K562 (cell line): ENCODE data around the gene CCNQ. TPM values are rescaled to one million over a fixed set of nuclear protein-coding genes. Genes with fewer than 3 reads are reported as not detected.

Source experiments
- ATAC-seq: fragments of 200-7000 bp; cut with Tn5 transposase; 3 replicates; pipeline ENCODE4 v1.9.1; 2020; ENCODE audit warnings: moderate library complexity
- BruUV-seq: library from RNA; stranded (reverse); fragments of 400-500 nt; replicated peaks from 2 replicates; lab custom pipeline; 2021; lab: Mats Ljungman, UMichigan
- CTCF ChIA-PET: fragments of 300-600 bp; formaldehyde crosslinking; extraction: SDS; loops from one replicate; lab custom pipeline; 2021; ENCODE audit warnings: low intra/inter-chr PET ratio; lab: Yijun Ruan, JAX
- POLR2A ChIA-PET: fragments of 300-600, 350-650 bp; sonication (Branson Sonifier 250); formaldehyde crosslinking; extraction: SDS; loops from one replicate; lab custom pipeline; 2021; ENCODE audit warnings: antibody characterized with exemption, inconsistent platforms; lab: Yijun Ruan, JAX
- DNase-seq, 4 experiments: peaks; one replicate each; pipeline versions ENCODE4 v3.0.0 to v3.0.0-alpha.2; 2011 to 2018; ENCODE audit warnings: low spot score in 3 of 4, mixed read lengths in 3 of 4; ENCODE audit errors: extremely low read depth in 1 of 4
- FAIRE-seq: peaks from 2 replicates; lab custom pipeline; 2011; peaks lifted over from hg19 to GRCh38; lab: Jason Lieb, UNC
- H2AFZ ChIP-seq: 2 replicates; pipeline ENCODE4 v1.6.0; 2011; ENCODE audit warnings: low read depth, low read length, control low read depth, inconsistent platforms
- H3K27ac ChIP-seq: fragments of 200-600 bp; 3 replicates; pipeline ENCODE4 v1.8.0; 2011; ENCODE audit warnings: low read depth, mild to moderate bottlenecking, control low read depth, inconsistent platforms, low read length, moderate library complexity, mixed read lengths; ENCODE audit errors: extremely low read depth
- H3K27me3 ChIP-seq, 2 experiments: fragments of 300-600 bp in 1 of 2; 2 replicates in 1 of 2; 3 replicates in 1 of 2; pipeline versions ENCODE4 v1.6.0 to v1.8.0; 2011; ENCODE audit warnings: inconsistent platforms in 2 of 2, low read length in 2 of 2, mild to moderate bottlenecking in 1 of 2, mixed read lengths in 1 of 2, moderate library complexity in 1 of 2; ENCODE audit not compliant: control insufficient read depth in 2 of 2, insufficient read depth in 2 of 2
- H3K36me3 ChIP-seq: fragments of 300-600 bp; 3 replicates; pipeline ENCODE4 v1.8.0; 2011; ENCODE audit warnings: mild to moderate bottlenecking, low read length, inconsistent platforms; ENCODE audit not compliant: control insufficient read depth, insufficient read depth
- H3K4me1 ChIP-seq, 2 experiments: fragments of 200-600 bp in 1 of 2; replicated peaks in 1 of 2; 2 replicates in 1 of 2; 3 replicates in 1 of 2; pipeline versions ENCODE4 v1.5.1 to v1.8.0; 2011; ENCODE audit warnings: inconsistent platforms in 2 of 2, low read length in 2 of 2, mild to moderate bottlenecking in 1 of 2, mixed read lengths in 1 of 2, moderate library complexity in 1 of 2; ENCODE audit not compliant: control insufficient read depth in 2 of 2, insufficient read depth in 2 of 2
- H3K4me2 ChIP-seq: 2 replicates; pipeline ENCODE4 v1.6.1; 2011; ENCODE audit warnings: low read length, control low read depth, inconsistent platforms, mixed read lengths; ENCODE audit not compliant: insufficient read depth
- H3K4me3 ChIP-seq: fragments of 200-600 bp; sonication (generic), shearing (Covaris generic); 2 replicates; pipeline ENCODE4 v1.5.1; 2016; ENCODE audit warnings: control low read depth, inconsistent platforms
- H3K79me2 ChIP-seq: fragments of 200-600 bp; 3 replicates; pipeline ENCODE4 v1.8.0; 2011; ENCODE audit warnings: low read length, inconsistent platforms; ENCODE audit not compliant: control insufficient read depth, insufficient read depth
- H3K9ac ChIP-seq, 2 experiments: 2 replicates each; pipeline versions ENCODE4 v1.6.0 to v1.6.1; 2011; ENCODE audit warnings: low read depth in 2 of 2, low read length in 2 of 2, control low read depth in 1 of 2, inconsistent platforms in 1 of 2, mild to moderate bottlenecking in 1 of 2, mixed read lengths in 1 of 2; ENCODE audit not compliant: insufficient read depth in 1 of 2
- H3K9me1 ChIP-seq: one replicate; pipeline ENCODE4 v1.6.0; 2011; ENCODE audit warnings: inconsistent platforms, mild to moderate bottlenecking, low read length, moderate library complexity; ENCODE audit not compliant: control insufficient read depth, insufficient read depth
- H3K9me3 ChIP-seq: replicated peaks from 2 replicates; pipeline ENCODE4 v1.5.1; 2011; ENCODE audit warnings: low read depth, low read length, inconsistent platforms; ENCODE audit not compliant: control insufficient read depth, insufficient read depth
- H4K20me1 ChIP-seq: replicated peaks from 2 replicates; pipeline ENCODE4 v1.6.1; 2011; ENCODE audit warnings: low read length, inconsistent platforms, mixed read lengths; ENCODE audit not compliant: control insufficient read depth, insufficient read depth
- ATF1 ChIP-seq, 2 experiments: fragments of 450-650 bp in 1 of 2; IDR thresholded peaks; 2 replicates each; pipeline ENCODE4 v1.6.1; 2016; ENCODE audit warnings: missing compliant biosample characterization in 1 of 2, missing genetic modification characterization in 1 of 2
- HNRNPK ChIP-seq: fragments of 200-400 bp; formaldehyde crosslinking; IDR thresholded peaks from one replicate; pipeline ENCODE4 v1.6.1; 2018; ENCODE audit warnings: mild to moderate bottlenecking, low read depth, low read length; ENCODE audit not compliant: poor library complexity, severe bottlenecking
- MCM7 ChIP-seq, 2 experiments: fragments of 450-650 bp; IDR thresholded peaks; 2 replicates each; pipeline ENCODE4 v1.6.1; 2016 to 2018
- MIER1 ChIP-seq: fragments of 450-650 bp; IDR thresholded peaks from 2 replicates; pipeline ENCODE4 v1.6.1; 2016; ENCODE audit warnings: antibody characterized with exemption, mild to moderate bottlenecking, low read depth
- MXI1 ChIP-seq: IDR thresholded peaks from 2 replicates; pipeline ENCODE4 v1.6.1; 2011; ENCODE audit warnings: low read depth, mild to moderate bottlenecking, improper control_type of control experiment, low read length
- PCBP1 ChIP-seq: fragments of 200-400 bp; formaldehyde crosslinking; IDR thresholded peaks from 2 replicates; pipeline ENCODE4 v1.6.1; 2018; ENCODE audit warnings: mild to moderate bottlenecking, low read depth, low read length; ENCODE audit not compliant: poor library complexity, severe bottlenecking
- ZC3H4 ChIP-seq: sonication (generic); formaldehyde crosslinking; IDR thresholded peaks from 2 replicates; pipeline ENCODE4 v1.9.0; 2021; ENCODE audit warnings: missing genetic modification reagents, borderline replicate concordance
- ZKSCAN8 ChIP-seq: fragments of 200-800 bp; sonication (Bioruptor generic); IDR thresholded peaks from 2 replicates; pipeline ENCODE4 v1.6.1; 2016; ENCODE audit warnings: missing genetic modification characterization, missing compliant biosample characterization
- ZNF347 ChIP-seq: fragments of 450-650 bp; formaldehyde crosslinking; IDR thresholded peaks from 2 replicates; pipeline ENCODE4 v1.4.0; 2020; ENCODE audit warnings: low read depth, mild to moderate bottlenecking, moderate library complexity
- ZNF551 ChIP-seq: fragments of 250-450 bp; sonication (Bioruptor Pico); IDR thresholded peaks from 2 replicates; pipeline ENCODE4 v1.5.0; 2021; ENCODE audit warnings: mild to moderate bottlenecking, moderate library complexity
- ZNF785 ChIP-seq: fragments of 250-450 bp; sonication (Bioruptor Pico); IDR thresholded peaks from 2 replicates; pipeline ENCODE4 v1.4.0; 2020; ENCODE audit warnings: mild to moderate bottlenecking
- ZSCAN32 ChIP-seq: fragments of 450-650 bp; formaldehyde crosslinking; IDR thresholded peaks from 2 replicates; pipeline ENCODE4 v1.4.0; 2020; ENCODE audit warnings: mild to moderate bottlenecking, moderate library complexity
- WGBS: fragments of 100-300 bp; shearing (Covaris generic); methylation state at CpG from one replicate; pipeline ENCODE4 v1.1.6; 2016; ENCODE audit warnings: low coverage, mixed read lengths; ENCODE audit not compliant: insufficient coverage; ENCODE audit errors: missing lambda C conversion rate; 5-methylcytosine and 5-hydroxymethylcytosine counted together
- in situ Hi-C: fragments of 300-500 bp; cut with MboI; formaldehyde crosslinking; loops from 4 replicates; pipeline ENCODE4 v1.15.0; 2018; ENCODE audit warnings: inconsistent platforms, mixed read lengths
- intact Hi-C: fragments of 100-400 bp; cut with micrococcal nuclease; formaldehyde crosslinking; loops from 2 replicates; pipeline ENCODE4 v1.14.2; 2022
- polyA plus RNA-seq, 8 experiments: library from polyadenylated mRNA; depleted of rRNA in 4 of 8; stranded (reverse) in 5 of 8; unstranded in 3 of 8; fragments of >200 nt; fragmentation: Nextera tagmentation in 2 of 8; fragmentation: Illumina TruSeq in 1 of 8; extraction: Ambion mirVana in 2 of 8; extraction: Trizol in 1 of 8; gene quantifications; 2 replicates each; pipeline versions ENCODE4 v1.2.1 to v1.2.3, GENCODE V29; 2011 to 2014; ENCODE audit warnings: inconsistent platforms in 1 of 8, missing spikeins in 1 of 8
- total RNA-seq, 7 experiments: library from RNA; depleted of rRNA in 6 of 7; stranded (reverse); fragments of >200 nt in 6 of 7; fragmentation: Illumina TruSeq in 2 of 7; extraction: Trizol in 2 of 7; gene quantifications; 2 replicates each; pipeline versions ENCODE4 v1.2.1 to v1.2.3, GENCODE V29; 2011 to 2021; ENCODE audit warnings: low replicate concordance in 1 of 7
- TF ChIP-seq, protein P1 (sequence below), 2 experiments: fragments of 450-650 bp in 1 of 2; sonication (generic) in 1 of 2; formaldehyde crosslinking; conservative IDR thresholded peaks; 2 replicates each; pipeline versions ENCODE4 v1.4.0 to v1.8.1; 2020 to 2022; ENCODE audit warnings: mild to moderate bottlenecking in 1 of 2, missing genetic modification reagents in 1 of 2
- TF ChIP-seq, protein P2 (sequence below): sonication (generic); formaldehyde crosslinking; IDR thresholded peaks from 2 replicates; pipeline ENCODE4 v1.8.0; 2022; ENCODE audit warnings: mild to moderate bottlenecking, missing genetic modification reagents
- TF ChIP-seq, protein P3 (sequence below): fragments of 250-450 bp; sonication (Bioruptor Pico); IDR thresholded peaks from 2 replicates; pipeline ENCODE4 v1.8.0; 2021; ENCODE audit warnings: borderline replicate concordance, mild to moderate bottlenecking, moderate library complexity; ENCODE audit not compliant: poor library complexity, severe bottlenecking
- TF ChIP-seq, protein P4 (sequence below): sonication (generic); formaldehyde crosslinking; IDR thresholded peaks from 2 replicates; pipeline ENCODE4 v1.5.0; 2020; ENCODE audit warnings: missing genetic modification reagents
- TF ChIP-seq, protein P5 (sequence below), 2 experiments: fragments of 200-800 bp in 1 of 2; sonication (Bioruptor generic) in 1 of 2; sonication (generic) in 1 of 2; formaldehyde crosslinking in 1 of 2; IDR thresholded peaks in 1 of 2; conservative IDR thresholded peaks in 1 of 2; 2 replicates each; pipeline versions ENCODE4 v1.5.0 to v1.6.1; 2016 to 2020; ENCODE audit warnings: missing compliant biosample characterization in 1 of 2, missing genetic modification characterization in 1 of 2, missing genetic modification reagents in 1 of 2

The CCNQ gene
- total and polyA plus RNA-seq, 9 of the 15 experiments (the other 6 are each of a cell fraction or from before 2014, with no cell fraction given): 0.92 to 53.8 (median 25.3) TPM

DNA sequence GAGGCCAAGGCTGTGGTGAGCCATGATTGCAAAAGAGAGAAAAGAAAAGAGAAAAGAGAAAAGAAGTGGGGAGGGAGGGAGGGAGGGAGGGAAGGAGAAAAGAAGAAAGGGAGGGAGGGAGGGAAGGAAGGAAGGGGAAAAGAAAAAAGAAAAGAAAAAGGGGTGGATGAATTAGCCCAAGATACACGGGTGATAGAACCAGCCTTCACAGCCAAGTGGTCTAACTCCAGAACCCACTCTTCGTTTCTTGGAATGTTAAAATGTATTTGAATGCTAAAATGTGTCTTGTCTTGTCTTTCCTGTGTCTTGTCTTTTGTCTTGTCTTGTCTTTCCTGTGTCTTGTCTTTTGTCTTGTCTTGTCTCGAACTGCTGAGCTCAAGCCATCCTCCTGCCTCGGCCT is 13.1 kb downstream of the CCNQ start:
- Histone ChIP-seq H4K20me1 (no peaks in the 10 kb centered on the region), H3K27ac (no peak overlapping the region), H3K36me3 (peaks cover 18% of the 10 kb centered on the region; the same call in 2 of the 3 replicates), H3K4me2 (no peak overlapping the region), H3K9me1 (no peaks in the 10 kb centered on the region), H2AFZ (no peak overlapping the region), H3K9ac (no peak overlapping the region), H3K79me2 (no peaks in the 10 kb centered on the region), H3K9me3 (no peaks in the 10 kb centered on the region), H3K4me1 (peaks cover 0 to 4% of the 10 kb centered on the region in 2 experiments; a peak in 2 of 5 replicates), H3K27me3 (no peaks in the 10 kb centered on the region), H3K4me3 (no peak overlapping the region)
- intact Hi-C loops: no loop called here
- TF ChIP-seq HNRNPK (peak; percentile 51), MIER1 (no peak), ZNF347 (CRISPR knock-in tag) (no peak), ZSCAN32 (CRISPR knock-in tag) (no peak), ZNF551 (CRISPR knock-in tag) (no peak), ZC3H4 (CRISPR knock-in tag) (no peak), MCM7 (IDR thresholded peaks at IDR 0.05) (no peak), ZKSCAN8 (no peak), ATF1 (CRISPR knock-in tag; IDR thresholded peaks at IDR 0.05) (no peak), ATF1 (tag; IDR thresholded peaks at IDR 0.05) (no peak), ZNF785 (CRISPR knock-in tag) (no peak), PCBP1 (peak; percentile 36), MXI1 (no peak)
- TF ChIP-seq, protein P1, sequence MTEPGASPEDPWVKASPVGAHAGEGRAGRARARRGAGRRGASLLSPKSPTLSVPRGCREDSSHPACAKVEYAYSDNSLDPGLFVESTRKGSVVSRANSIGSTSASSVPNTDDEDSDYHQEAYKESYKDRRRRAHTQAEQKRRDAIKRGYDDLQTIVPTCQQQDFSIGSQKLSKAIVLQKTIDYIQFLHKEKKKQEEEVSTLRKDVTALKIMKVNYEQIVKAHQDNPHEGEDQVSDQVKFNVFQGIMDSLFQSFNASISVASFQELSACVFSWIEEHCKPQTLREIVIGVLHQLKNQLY (CRISPR knock-in tag; conservative IDR thresholded peaks at IDR 0.05): no peak
- TF ChIP-seq, protein P2, sequence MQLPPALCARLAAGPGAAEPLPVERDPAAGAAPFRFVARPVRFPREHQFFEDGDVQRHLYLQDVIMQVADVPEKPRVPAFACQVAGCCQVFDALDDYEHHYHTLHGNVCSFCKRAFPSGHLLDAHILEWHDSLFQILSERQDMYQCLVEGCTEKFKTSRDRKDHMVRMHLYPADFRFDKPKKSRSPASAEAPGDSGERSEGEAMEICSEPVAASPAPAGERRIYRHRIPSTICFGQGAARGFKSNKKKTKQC (CRISPR knock-in tag): no peak
- TF ChIP-seq, protein P3, sequence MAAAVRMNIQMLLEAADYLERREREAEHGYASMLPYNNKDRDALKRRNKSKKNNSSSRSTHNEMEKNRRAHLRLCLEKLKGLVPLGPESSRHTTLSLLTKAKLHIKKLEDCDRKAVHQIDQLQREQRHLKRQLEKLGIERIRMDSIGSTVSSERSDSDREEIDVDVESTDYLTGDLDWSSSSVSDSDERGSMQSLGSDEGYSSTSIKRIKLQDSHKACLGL (CRISPR knock-in tag): no peak
- TF ChIP-seq, protein P4, sequence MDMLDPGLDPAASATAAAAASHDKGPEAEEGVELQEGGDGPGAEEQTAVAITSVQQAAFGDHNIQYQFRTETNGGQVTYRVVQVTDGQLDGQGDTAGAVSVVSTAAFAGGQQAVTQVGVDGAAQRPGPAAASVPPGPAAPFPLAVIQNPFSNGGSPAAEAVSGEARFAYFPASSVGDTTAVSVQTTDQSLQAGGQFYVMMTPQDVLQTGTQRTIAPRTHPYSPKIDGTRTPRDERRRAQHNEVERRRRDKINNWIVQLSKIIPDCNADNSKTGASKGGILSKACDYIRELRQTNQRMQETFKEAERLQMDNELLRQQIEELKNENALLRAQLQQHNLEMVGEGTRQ (CRISPR knock-in tag): no peak
- TF ChIP-seq, protein P5, sequence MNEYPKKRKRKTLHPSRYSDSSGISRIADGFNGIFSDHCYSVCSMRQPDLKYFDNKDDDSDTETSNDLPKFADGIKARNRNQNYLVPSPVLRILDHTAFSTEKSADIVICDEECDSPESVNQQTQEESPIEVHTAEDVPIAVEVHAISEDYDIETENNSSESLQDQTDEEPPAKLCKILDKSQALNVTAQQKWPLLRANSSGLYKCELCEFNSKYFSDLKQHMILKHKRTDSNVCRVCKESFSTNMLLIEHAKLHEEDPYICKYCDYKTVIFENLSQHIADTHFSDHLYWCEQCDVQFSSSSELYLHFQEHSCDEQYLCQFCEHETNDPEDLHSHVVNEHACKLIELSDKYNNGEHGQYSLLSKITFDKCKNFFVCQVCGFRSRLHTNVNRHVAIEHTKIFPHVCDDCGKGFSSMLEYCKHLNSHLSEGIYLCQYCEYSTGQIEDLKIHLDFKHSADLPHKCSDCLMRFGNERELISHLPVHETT (CRISPR knock-in tag; conservative IDR thresholded peaks at IDR 0.05 in 1 of 2, IDR thresholded peaks at IDR 0.05 in 1 of 2): no peak
- in situ Hi-C loops: no loop called here
- ATAC-seq: no peak
- ChIA-PET POLR2A (interaction anchor here (1.7 kb wide), 1 partner anchor 14 kb away, joined by 3 read pairs; no protein-coding TSS in a partner anchor), CTCF (no interaction called here)
- DNase-seq: no peak
- 86% methylated on average over 2 of the region's 4 CpGs for WGBS
- no peak for FAIRE-seq
- BruUV-seq: no TSS peak
